PFSK-1 (cell line): ENCODE measurements around the gene IGSF9B. TPM values are rescaled to one million over a fixed set of nuclear protein-coding genes. Genes with fewer than 3 reads are reported as not detected.

Experiments used
- FOXP2 ChIP-seq: optimal IDR thresholded peaks from 2 replicates; pipeline ENCODE3; 2011; ENCODE audit warnings: borderline replicate concordance, control low read depth, inconsistent platforms; ENCODE audit not compliant: insufficient read depth; ENCODE audit errors: extremely low read length, extremely low read depth
- POLR2AphosphoS5 ChIP-seq: IDR thresholded peaks from 2 replicates; pipeline ENCODE4 v1.6.1; 2012; ENCODE audit warnings: low read depth, mild to moderate bottlenecking, control low read depth, low read length, moderate library complexity
- SIN3A ChIP-seq: IDR thresholded peaks from 2 replicates; pipeline ENCODE4 v1.6.1; 2012; ENCODE audit warnings: mild to moderate bottlenecking, low read length, moderate library complexity, borderline replicate concordance; ENCODE audit not compliant: insufficient read depth
- TAF1 ChIP-seq: IDR thresholded peaks from 2 replicates; pipeline ENCODE4 v1.6.1; 2012; ENCODE audit warnings: low read length, control low read depth, borderline replicate concordance; ENCODE audit not compliant: insufficient read depth
- polyA plus RNA-seq: library from polyadenylated mRNA; unstranded; fragments of >200 nt; gene quantifications from one replicate; pipeline ENCODE4 v1.2.1, GENCODE V29; 2012; ENCODE audit warnings: low read depth, missing spikeins; ENCODE audit not compliant: insufficient read length
- TF ChIP-seq, protein P1 (sequence below), 2 experiments: IDR thresholded peaks; 2 replicates each; pipeline versions ENCODE4 v1.6.1 to v1.8.0; 2011 to 2012; ENCODE audit warnings: low read depth in 2 of 2, low read length in 2 of 2, control low read depth in 1 of 2, inconsistent platforms in 1 of 2, mild to moderate bottlenecking in 1 of 2, moderate library complexity in 1 of 2; ENCODE audit not compliant: insufficient read depth in 1 of 2

IGSF9B gene
- 4.3 TPM for polyA plus RNA-seq

- TF ChIP-seq FOXP2: peak; percentile 26
- no peak for TF ChIP-seq TAF1
Observed at GRCh38 chr11:133956650-133957633, at the start of gene IGSF9B. IGSF9B (minus strand) TSS chr11:133956968; CDS start chr11:133956754, 214 bp downstream.

DNA sequence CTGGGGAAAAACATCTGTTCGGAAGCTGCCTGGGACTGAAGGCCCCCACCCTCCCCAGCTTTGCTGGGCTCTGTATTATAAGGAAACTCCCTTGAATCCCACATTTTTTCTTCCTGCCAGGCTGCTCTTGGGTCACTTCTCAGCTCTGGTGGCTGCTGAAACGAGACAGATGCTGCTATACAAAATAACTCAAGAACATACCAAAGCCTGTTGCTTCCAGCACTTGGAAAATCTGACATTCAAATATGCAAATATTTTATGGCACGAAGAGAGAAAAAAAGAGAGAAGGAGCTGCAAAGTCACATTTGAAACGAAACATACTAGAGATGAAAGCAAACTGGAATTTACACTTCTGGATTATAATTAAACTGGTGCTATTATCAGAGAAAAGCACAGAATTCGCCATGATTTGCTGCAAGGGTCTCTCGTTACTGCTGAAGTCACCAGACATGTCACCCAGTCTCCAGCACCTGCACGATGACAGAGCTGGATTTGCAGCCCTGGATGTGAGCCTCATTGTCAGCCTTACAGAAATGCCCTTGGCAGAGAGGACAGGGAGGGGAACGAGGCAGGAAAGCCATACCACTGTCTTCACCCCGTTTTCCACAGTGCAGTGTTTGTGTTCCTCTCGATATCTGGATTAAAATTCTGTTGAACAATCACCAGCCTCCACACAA lies 47.9 kb upstream of the IGSF9B start:
- TF ChIP-seq FOXP2 (no peak), SIN3A (no peak)
- TF ChIP-seq, protein P1, sequence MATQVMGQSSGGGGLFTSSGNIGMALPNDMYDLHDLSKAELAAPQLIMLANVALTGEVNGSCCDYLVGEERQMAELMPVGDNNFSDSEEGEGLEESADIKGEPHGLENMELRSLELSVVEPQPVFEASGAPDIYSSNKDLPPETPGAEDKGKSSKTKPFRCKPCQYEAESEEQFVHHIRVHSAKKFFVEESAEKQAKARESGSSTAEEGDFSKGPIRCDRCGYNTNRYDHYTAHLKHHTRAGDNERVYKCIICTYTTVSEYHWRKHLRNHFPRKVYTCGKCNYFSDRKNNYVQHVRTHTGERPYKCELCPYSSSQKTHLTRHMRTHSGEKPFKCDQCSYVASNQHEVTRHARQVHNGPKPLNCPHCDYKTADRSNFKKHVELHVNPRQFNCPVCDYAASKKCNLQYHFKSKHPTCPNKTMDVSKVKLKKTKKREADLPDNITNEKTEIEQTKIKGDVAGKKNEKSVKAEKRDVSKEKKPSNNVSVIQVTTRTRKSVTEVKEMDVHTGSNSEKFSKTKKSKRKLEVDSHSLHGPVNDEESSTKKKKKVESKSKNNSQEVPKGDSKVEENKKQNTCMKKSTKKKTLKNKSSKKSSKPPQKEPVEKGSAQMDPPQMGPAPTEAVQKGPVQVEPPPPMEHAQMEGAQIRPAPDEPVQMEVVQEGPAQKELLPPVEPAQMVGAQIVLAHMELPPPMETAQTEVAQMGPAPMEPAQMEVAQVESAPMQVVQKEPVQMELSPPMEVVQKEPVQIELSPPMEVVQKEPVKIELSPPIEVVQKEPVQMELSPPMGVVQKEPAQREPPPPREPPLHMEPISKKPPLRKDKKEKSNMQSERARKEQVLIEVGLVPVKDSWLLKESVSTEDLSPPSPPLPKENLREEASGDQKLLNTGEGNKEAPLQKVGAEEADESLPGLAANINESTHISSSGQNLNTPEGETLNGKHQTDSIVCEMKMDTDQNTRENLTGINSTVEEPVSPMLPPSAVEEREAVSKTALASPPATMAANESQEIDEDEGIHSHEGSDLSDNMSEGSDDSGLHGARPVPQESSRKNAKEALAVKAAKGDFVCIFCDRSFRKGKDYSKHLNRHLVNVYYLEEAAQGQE (IDR thresholded peaks at IDR 0.05; ENCODE audit: insufficient read depth in 1 of 2, low read depth in 2 of 2, low read length in 2 of 2): no peak

DNA sequence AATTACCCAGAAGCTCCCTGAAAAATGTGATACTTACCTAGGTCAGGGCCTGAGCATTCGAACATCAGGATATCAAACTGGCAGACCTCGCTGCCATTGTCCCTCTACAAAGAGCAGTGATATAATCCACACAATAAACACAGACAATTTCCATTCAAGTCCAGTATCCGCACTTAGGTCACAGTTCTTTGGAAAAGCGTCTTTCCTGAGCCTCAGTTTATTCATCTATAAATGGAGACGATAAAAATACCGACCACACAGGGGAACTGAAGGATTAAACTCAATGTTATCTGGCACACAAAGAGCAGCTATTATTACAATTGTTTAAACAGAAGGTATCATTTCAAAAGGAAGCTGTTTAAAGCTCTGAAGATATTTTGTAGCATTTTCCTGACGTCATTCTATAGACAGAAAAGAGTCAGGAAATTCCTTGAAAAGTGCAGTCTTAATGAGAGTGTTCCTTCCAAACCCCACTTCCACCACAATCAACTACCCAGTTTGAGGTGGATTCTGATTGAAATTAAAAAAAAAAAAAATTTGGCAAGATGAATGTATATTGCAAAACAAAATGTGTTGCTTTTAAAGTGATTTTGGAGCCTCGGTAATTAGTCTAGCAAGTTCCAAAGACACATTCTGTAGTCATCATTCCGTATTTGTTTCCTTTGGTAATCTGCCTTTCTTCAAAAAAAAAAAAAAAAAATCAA lies 47.2 kb upstream of the IGSF9B start:
- no peak for TF ChIP-seq SIN3A
- no peak for TF ChIP-seq POLR2AphosphoS5
- TF ChIP-seq TAF1: no peak
- TF ChIP-seq FOXP2: no peak
- TF ChIP-seq, protein P1 (IDR thresholded peaks at IDR 0.05; ENCODE audit: insufficient read depth in 1 of 2, low read depth in 2 of 2, low read length in 2 of 2): no peak

GRCh38 chr11:134001596-134001995 lies 44.8 kb upstream of the IGSF9B start:
- TF ChIP-seq SIN3A (no peak), POLR2AphosphoS5 (no peak), TAF1 (no peak), FOXP2 (no peak)
- TF ChIP-seq, protein P1 (IDR thresholded peaks at IDR 0.05; ENCODE audit: insufficient read depth in 1 of 2, low read depth in 2 of 2, low read length in 2 of 2): no peak

DNA sequence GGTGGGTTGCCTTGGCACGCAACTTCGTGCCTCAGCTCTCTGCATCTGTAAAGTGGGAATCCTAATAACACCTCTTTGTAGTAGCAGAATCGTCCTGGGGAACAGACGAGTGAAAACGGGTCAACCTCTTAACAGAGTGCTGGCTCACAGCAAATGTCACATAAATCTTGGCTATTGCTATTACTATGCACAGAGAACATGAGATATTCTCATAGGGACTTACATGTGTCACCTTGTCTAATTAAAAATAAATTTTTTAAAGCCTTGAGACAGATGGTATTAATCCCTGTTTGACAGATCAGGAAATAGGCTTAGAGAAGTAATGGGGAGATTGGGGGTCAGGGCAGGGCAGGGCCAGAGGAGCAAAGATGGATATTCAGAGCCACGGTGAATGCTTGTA lies 44.3 kb upstream of the IGSF9B start:
- TF ChIP-seq, protein P1 (IDR thresholded peaks at IDR 0.05; ENCODE audit: insufficient read depth in 1 of 2, low read depth in 2 of 2, low read length in 2 of 2): no peak
- TF ChIP-seq TAF1: no peak
